ENCODE results near the gene GRK5.

Gene GRK5

DNA sequence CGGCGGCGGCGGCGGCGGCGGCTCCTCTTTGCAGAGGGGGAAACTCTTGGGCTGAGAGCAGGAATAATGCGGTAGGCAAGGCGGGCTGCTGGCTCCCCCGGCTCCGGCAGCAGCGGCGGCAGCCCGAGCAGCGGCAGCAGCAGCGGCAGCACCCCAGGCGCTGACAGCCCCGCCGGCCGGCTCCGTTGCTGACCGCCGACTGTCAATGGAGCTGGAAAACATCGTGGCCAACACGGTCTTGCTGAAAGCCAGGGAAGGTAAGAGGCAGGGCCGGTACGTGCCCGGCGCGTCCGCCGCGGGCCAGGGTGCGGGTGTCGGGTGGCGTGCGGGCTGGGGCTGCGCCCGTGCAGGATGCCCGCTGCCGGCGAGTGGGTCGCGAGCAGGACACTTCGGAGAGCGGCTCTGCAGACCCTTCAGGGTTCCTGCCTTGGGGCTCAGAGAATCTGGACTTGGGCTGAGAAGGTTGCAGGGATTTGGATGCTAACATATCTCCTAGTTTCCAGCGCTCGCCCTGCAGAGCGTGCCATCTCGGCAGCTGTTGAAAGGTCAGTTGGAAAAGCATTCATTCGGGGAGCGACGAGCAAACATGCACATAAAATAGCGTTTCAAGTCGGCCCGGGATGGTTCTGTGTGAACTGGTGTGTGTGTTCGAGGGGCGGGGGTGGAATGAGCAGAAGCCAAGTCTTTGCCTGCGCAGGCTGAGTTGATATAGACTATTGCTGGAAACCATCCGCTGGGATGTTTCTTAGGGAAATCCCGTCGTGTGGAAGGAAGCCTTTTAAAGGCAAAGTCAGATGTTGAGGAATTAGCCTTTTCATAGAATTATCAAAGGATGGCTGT is 562 bp downstream of the GRK5 start:
- H3K4me3 ChIP-seq (ENCODE audit: low read length), result peak overlapping the region; percentile 88
- no peak for TF ChIP-seq ZNF274 (IDR thresholded peaks at IDR 0.05; ENCODE audit: low read depth, low read length)

DNA sequence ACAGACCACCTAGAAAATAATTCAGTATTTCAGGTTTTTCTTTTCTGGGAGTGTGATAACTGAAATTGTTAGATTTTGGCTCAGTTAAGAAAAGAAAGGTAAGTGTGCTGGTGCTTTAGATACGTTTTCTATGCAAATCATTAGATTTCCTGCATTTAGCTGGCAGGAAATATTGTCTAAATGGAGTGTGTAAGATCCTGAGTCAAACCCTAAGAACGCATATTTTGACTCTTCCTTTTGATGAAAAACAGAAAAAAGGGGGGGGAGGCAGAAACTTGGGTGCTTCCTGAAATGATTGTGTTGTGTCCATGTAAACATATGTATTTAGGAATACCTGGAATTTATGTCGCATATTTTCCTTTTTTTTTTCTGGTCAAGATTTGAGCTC is 1.2 kb downstream of the GRK5 start:
- H3K4me3 ChIP-seq (ENCODE audit: low read length), result peak overlapping the region; percentile 88
- no peak for TF ChIP-seq ZNF274 (IDR thresholded peaks at IDR 0.05; ENCODE audit: low read depth, low read length)

- no peak for TF ChIP-seq ZNF274 (IDR thresholded peaks at IDR 0.05; ENCODE audit: low read depth, low read length)
- peak overlapping the region; percentile 88 for H3K4me3 ChIP-seq (ENCODE audit: low read length)
Measured at GRCh38 chr10:119209035-119209735, 1.8 kb downstream of the GRK5 start.

DNA sequence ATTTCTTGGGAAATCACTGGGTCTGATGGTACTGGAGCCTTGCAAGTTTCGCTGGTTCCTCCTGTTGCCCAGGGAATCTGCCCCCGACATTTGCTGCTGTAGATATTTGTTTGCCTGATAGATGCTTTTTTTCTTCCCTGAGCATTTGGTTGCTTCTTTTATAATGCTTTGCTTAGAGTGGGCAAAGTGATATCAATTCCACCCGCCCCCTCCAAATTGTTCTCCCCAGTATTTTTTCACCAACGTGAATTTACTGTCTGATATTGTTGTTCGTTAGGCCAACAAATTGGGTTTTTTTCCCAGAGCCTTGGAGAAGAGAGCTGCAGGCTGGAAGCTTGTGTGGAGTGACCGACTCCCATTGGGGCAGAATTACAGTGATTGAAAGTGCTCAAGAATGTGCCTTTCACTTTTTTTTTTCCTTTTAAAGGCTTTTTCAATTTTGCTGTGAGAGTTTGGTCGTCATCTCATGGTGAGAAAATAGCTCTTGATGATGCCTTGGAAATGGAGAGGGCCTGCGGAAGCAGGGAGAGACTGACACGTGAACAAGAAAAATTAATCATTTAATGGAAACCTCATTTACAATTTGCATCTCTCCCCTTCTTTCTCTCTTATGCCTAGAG is 2.5 kb downstream of the GRK5 start:
- H3K4me3 ChIP-seq (ENCODE audit: low read length), result peak overlapping the region; percentile 88; the same call in 1 of the 2 replicates
- no peak for TF ChIP-seq ZNF274 (IDR thresholded peaks at IDR 0.05; ENCODE audit: low read depth, low read length)

- no peak for TF ChIP-seq ZNF274 (IDR thresholded peaks at IDR 0.05; ENCODE audit: low read depth, low read length)
- H3K4me3 ChIP-seq (ENCODE audit: low read length), result no peak overlapping the region
Measured at GRCh38 chr10:119210633-119211032, 3.3 kb downstream of the GRK5 start.

DNA sequence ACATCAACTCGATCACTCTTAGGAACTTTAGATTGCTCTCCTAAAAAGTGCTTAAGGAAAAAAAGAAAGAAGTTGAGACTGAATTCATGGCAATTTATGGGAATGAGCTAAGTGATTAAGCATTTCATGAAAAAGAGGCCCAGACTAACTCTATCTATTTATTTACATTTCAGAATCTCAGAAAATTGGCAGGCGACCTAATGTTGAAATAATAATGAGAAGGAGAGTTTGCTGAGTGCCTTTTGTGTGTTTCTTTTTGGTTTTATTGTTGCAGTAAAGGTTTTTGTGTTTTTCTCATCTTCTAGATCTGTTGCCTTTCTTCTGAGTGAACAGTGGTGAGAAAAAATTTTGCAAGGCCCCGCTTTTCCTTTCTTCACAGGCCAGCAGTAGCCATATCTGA is 3.8 kb downstream of the GRK5 start:
- no peak overlapping the region; the same call in 1 of the 2 replicates for H3K4me3 ChIP-seq (ENCODE audit: low read length)

GRCh38 chr10:119211625-119212441 is 4.5 kb downstream of the GRK5 start:
- H3K4me3 ChIP-seq (ENCODE audit: low read length), result peak overlapping the region; percentile 59; the same call in 1 of the 2 replicates
- TF ChIP-seq ZNF274 (IDR thresholded peaks at IDR 0.05; ENCODE audit: low read depth, low read length), result no peak

More for the DNA sequence above, 3.8 kb downstream of the GRK5 start:
- no peak for TF ChIP-seq ZNF274 (IDR thresholded peaks at IDR 0.05; ENCODE audit: low read depth, low read length)

DNA sequence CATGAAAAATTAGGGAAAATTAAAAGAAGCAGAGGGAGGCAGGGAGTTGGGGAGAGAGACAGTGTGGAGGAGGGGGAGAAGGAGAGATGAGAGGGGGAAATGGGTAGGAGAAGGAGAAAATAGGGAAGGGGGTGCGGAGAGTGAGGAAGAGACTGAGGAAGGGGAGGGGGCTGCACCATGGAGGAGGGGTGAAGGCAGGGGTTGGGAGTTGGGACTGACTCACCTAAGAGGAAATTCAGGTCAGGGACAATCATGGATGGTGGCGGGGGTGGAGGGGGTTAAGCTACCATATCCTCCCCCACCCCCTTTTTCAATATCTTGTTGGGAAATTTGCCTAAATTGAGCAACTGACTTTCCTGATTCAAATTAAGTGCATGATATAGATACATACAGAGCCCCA is 8.0 kb downstream of the GRK5 start:
- no peak for TF ChIP-seq ZNF274 (IDR thresholded peaks at IDR 0.05; ENCODE audit: low read depth, low read length)
- H3K4me3 ChIP-seq (ENCODE audit: low read length), result no peak overlapping the region

DNA sequence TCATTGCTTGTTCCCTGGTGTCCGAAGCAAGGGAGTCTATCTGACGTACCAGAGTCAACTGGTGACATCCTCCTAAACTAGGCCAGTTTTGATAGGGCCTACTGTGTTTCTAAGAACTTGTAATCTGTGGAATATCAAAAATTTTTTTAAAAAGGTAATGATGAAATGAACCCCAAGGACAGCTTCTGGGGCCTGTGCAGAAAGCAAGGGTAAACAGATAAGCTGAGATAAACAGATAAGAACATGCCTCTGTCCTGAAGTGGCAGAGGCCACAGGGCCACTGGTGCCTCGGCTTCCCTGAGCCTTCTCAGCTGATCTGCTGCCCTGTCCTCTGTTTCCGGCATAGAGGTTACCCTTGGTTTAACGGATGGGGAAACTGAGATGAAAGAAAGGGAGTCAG is 8.8 kb downstream of the GRK5 start:
- no peak overlapping the region for H3K4me3 ChIP-seq (ENCODE audit: low read length)
- no peak for TF ChIP-seq ZNF274 (IDR thresholded peaks at IDR 0.05; ENCODE audit: low read depth, low read length)

DNA sequence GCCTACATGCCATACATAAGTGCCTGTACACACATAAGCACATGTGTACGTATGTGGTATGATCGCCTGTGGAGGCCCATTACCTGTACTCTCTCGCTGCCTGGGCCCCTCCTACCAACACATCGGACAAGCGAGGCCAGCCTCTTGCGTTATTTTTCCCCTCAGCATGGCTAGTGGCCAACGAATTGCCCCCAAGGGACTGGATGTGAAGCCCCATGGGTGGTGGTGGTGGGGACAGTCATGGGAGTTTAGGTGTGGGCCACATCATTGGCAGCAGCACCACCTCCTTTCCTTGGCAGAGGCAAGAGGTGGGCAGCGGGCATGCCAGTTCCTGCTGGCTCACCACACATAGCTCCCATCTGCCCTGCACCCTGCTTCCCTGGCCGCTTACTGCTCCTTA is 10.0 kb downstream of the GRK5 start:
- TF ChIP-seq ZNF274 (IDR thresholded peaks at IDR 0.05; ENCODE audit: low read depth, low read length), result no peak
- no peak overlapping the region for H3K4me3 ChIP-seq (ENCODE audit: low read length)

DNA sequence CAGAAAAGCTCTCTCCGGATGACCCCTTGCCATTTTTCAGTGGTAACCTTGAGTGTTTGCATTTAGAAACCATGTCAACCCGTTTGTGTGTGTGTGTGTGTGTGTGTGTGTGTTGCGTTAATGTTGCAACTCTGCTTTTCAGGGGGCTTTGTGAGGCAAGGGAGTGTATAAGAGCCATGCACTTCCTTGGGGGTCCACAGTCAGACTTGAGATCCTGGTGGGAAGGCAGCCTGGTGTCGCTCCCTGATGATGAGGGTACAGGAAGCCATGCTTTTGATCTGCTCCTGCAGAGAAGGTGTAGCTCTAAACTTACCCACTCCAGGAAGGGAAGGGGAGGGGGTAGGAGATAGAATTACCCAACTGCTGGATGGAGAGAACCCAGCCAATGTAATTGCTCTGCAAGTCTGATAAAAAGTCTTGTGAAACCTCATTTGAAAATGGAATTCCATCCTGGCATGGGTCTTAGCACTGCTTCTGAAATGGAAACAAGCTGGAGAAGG is 10.7 kb downstream of the GRK5 start:
- TF ChIP-seq ZNF274 (IDR thresholded peaks at IDR 0.05; ENCODE audit: low read depth, low read length), result no peak
- H3K4me3 ChIP-seq (ENCODE audit: low read length), result no peak overlapping the region

GRCh38 chr10:119219871-119220270 is 12.5 kb downstream of the GRK5 start:
- TF ChIP-seq ZNF274 (IDR thresholded peaks at IDR 0.05; ENCODE audit: low read depth, low read length), result no peak
- no peak overlapping the region for H3K4me3 ChIP-seq (ENCODE audit: low read length)

DNA sequence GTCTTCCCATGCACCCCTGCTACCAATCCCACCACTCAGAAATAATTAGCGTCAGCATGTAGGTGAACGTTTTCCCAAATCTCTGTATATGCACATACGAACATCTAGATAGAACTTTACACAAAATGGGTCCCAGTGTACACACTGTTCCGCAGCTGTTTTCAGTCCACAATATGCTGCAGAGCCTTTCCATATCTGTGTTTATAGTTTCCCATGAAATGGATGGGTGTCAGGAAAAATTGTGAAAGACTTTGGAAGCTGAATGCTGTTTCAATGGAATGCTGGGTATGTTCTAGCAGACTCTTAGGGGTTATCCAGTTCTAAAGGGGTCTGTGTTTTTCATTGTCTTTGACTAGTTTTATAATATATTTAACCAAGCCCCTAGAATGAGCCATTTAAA is 13.8 kb downstream of the GRK5 start:
- H3K4me3 ChIP-seq (ENCODE audit: low read length), result no peak overlapping the region

DNA sequence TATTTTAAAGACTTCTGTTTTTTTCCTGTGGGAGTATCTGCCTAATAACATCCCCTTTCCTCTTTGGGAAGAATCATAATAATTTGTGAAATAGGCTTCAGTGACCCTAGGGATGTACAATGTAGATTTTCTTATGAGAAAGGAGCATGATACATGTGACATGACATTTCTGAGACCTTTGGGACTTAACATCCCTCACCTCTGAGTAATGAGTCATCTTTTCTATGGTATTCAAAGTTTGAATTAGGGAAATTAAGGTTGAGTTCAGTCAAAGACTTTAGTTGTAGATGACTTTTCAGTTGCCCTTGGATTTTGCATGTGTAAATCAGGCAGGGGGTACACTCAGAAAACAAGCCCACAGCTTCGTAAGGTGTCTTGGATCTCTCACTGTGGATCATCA is 14.3 kb downstream of the GRK5 start:
- TF ChIP-seq ZNF274 (IDR thresholded peaks at IDR 0.05; ENCODE audit: low read depth, low read length), result no peak
- H3K4me3 ChIP-seq (ENCODE audit: low read length), result no peak overlapping the region

More for the DNA sequence above, 13.8 kb downstream of the GRK5 start:
- TF ChIP-seq ZNF274 (IDR thresholded peaks at IDR 0.05; ENCODE audit: low read depth, low read length), result no peak

All from GM08714 (cell line).